Measurements from ENCODE around the gene AHCYL2. TPM values are rescaled to one million over a fixed set of nuclear protein-coding genes. Genes with fewer than 3 reads are reported as not detected.

The AHCYL2 gene
- total RNA-seq, 1 experiment from 2014 or later: 54.6 TPM

DNA sequence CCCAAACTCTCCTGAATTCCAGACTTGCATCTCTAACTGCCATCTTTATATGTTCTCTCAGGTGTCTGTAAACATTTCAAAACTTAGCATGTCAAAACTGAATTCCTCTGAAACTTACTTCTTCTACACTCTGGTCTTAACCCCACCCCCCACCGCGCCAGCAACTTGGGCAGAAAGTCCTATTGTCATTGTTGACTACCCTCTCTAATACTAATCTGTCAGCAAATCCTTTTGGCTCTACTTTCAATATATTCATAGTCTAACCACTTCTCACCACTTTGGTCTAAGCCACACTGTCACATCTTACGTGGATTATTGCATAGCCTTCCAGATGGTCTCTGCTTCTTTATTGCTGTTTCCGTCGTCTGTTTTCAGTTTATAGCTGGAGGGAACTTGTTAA lies 86.6 kb downstream of the AHCYL2 start:
- Mint-ChIP-seq H3K4me1 (ENCODE audit: low read depth, unreplicated experiment) (no peaks in the 10 kb centered on the region), H3K4me3 (ENCODE audit: low read depth, unreplicated experiment) (no peak overlapping the region), H3K36me3 (ENCODE audit: insufficient read depth, unreplicated experiment) (no peaks in the 10 kb centered on the region), H3K9me3 (ENCODE audit: low read depth, unreplicated experiment) (no peaks in the 10 kb centered on the region), H3K27me3 (ENCODE audit: unreplicated experiment) (no peaks in the 10 kb centered on the region), H3K27ac (ENCODE audit: unreplicated experiment) (no peak overlapping the region)
- intact Hi-C loops (cut with micrococcal nuclease; ENCODE audit: unreplicated experiment): no loop called here
- BruUV-seq (replicated peaks): no TSS peak
- TF ChIP-seq, protein P1, sequence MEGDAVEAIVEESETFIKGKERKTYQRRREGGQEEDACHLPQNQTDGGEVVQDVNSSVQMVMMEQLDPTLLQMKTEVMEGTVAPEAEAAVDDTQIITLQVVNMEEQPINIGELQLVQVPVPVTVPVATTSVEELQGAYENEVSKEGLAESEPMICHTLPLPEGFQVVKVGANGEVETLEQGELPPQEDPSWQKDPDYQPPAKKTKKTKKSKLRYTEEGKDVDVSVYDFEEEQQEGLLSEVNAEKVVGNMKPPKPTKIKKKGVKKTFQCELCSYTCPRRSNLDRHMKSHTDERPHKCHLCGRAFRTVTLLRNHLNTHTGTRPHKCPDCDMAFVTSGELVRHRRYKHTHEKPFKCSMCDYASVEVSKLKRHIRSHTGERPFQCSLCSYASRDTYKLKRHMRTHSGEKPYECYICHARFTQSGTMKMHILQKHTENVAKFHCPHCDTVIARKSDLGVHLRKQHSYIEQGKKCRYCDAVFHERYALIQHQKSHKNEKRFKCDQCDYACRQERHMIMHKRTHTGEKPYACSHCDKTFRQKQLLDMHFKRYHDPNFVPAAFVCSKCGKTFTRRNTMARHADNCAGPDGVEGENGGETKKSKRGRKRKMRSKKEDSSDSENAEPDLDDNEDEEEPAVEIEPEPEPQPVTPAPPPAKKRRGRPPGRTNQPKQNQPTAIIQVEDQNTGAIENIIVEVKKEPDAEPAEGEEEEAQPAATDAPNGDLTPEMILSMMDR (IDR thresholded peaks at IDR 0.05; ENCODE audit: unreplicated experiment): no peak
- no peak for DNase-seq
- CTCF ChIA-PET: no interaction called here

DNA sequence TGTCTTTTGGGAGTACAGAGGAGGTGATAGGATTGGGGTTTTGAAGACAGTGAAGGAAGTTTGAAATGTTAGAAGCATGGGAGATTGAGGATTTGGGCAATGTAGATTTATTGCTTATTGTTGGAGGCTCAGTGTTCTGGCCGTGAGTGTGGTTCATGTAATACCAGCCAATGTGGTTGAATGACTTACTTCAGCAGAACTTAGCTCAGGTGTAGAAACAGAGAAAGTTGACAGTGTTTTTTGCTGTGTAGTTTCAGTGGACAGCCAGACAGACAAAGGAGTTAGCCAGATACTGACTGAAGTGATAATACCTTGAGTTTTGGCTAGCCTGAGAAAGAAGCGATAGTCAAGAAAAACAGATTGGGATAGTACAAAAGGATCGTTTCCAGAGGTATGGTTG lies 88.5 kb downstream of the AHCYL2 start:
- TF ChIP-seq, protein P1 (IDR thresholded peaks at IDR 0.05; ENCODE audit: unreplicated experiment): no peak

DNA sequence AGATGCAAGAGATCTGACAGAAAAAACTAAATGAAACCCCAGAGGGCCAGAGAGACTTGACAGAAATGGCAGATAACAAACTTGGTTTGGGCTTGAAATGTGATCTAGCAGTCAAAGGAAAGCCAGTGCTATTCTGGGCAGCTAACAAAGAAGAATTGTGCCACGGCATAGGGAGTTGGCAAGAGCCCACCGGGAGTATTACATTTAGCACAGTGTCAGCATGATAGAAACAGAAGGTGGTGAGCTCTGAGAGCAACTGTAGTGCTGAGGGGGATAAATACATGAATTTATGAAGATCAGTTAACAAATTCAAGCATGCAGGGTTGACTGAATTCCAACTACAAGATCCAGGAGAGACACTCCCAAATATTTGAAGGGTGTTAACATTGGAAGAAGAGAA lies 91.1 kb downstream of the AHCYL2 start:
- no peak for DNase-seq
- Mint-ChIP-seq H3K4me1 (ENCODE audit: low read depth, unreplicated experiment) (no peaks in the 10 kb centered on the region), H3K27me3 (ENCODE audit: unreplicated experiment) (no peaks in the 10 kb centered on the region), H3K27ac (ENCODE audit: unreplicated experiment) (no peak overlapping the region), H3K4me3 (ENCODE audit: low read depth, unreplicated experiment) (no peak overlapping the region), H3K9me3 (ENCODE audit: low read depth, unreplicated experiment) (no peaks in the 10 kb centered on the region), H3K36me3 (ENCODE audit: insufficient read depth, unreplicated experiment) (no peaks in the 10 kb centered on the region)
- no TSS peak for BruUV-seq (replicated peaks)
- TF ChIP-seq, protein P1 (IDR thresholded peaks at IDR 0.05; ENCODE audit: unreplicated experiment): no peak
- intact Hi-C loops (cut with micrococcal nuclease; ENCODE audit: unreplicated experiment): no loop called here
- CTCF ChIA-PET: no interaction called here

More for the DNA sequence above, 88.5 kb downstream of the AHCYL2 start:
- H3K4me3 Mint-ChIP-seq (ENCODE audit: low read depth, unreplicated experiment): no peak overlapping the region
- no peak overlapping the region for H3K27ac Mint-ChIP-seq (ENCODE audit: unreplicated experiment)
- CTCF ChIA-PET: no interaction called here
- no peaks in the 10 kb centered on the region for H3K9me3 Mint-ChIP-seq (ENCODE audit: low read depth, unreplicated experiment)
- H3K36me3 Mint-ChIP-seq (ENCODE audit: insufficient read depth, unreplicated experiment): no peaks in the 10 kb centered on the region
- H3K4me1 Mint-ChIP-seq (ENCODE audit: low read depth, unreplicated experiment): no peaks in the 10 kb centered on the region
- no peak for DNase-seq
- intact Hi-C loops (cut with micrococcal nuclease; ENCODE audit: unreplicated experiment): no loop called here
- no peaks in the 10 kb centered on the region for H3K27me3 Mint-ChIP-seq (ENCODE audit: unreplicated experiment)
- BruUV-seq (replicated peaks): no TSS peak

DNA sequence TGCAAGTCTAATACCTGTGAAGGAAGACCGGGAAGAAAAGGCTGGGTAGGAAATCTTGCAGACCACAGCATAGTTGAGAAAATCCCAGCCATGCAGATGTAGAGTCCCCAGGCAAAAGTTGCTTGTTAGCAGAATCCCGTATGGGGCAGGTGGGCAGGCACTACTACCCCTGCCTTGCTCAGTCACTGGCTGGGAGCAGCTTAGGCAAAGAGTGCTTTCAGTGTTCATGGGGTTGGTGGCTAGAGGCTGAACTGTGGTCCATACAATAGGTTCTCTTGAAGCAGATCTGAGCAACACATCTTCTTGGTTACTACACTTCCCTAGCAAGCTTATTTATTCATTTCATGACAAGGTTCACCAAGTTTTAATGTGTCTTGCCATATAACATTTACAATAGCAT lies 92.6 kb downstream of the AHCYL2 start:
- no peaks in the 10 kb centered on the region for H3K9me3 Mint-ChIP-seq (ENCODE audit: low read depth, unreplicated experiment)

More for the DNA sequence above, 92.6 kb downstream of the AHCYL2 start:
- Mint-ChIP-seq H3K36me3 (ENCODE audit: insufficient read depth, unreplicated experiment) (no peaks in the 10 kb centered on the region), H3K4me3 (ENCODE audit: low read depth, unreplicated experiment) (no peak overlapping the region), H3K4me1 (ENCODE audit: low read depth, unreplicated experiment) (no peaks in the 10 kb centered on the region), H3K27ac (ENCODE audit: unreplicated experiment) (no peak overlapping the region), H3K27me3 (ENCODE audit: unreplicated experiment) (no peaks in the 10 kb centered on the region)
- TF ChIP-seq, protein P1 (IDR thresholded peaks at IDR 0.05; ENCODE audit: unreplicated experiment): no peak
- BruUV-seq (replicated peaks): no TSS peak
- no peak for DNase-seq
- CTCF ChIA-PET: no interaction called here
- intact Hi-C loops (cut with micrococcal nuclease; ENCODE audit: unreplicated experiment): no loop called here

Measured in Calu3 (cell line).